PFSK-1 (cell line): Measurements from ENCODE around the gene CD22.

Experiments used
- POLR2AphosphoS5 ChIP-seq: IDR thresholded peaks from 2 replicates; pipeline ENCODE4 v1.6.1; 2012; ENCODE audit warnings: low read depth, mild to moderate bottlenecking, control low read depth, low read length, moderate library complexity
- REST ChIP-seq, 2 experiments: IDR thresholded peaks; 2 replicates each; pipeline versions ENCODE4 v1.6.1 to v1.8.0; 2011 to 2012; ENCODE audit warnings: low read depth in 2 of 2, low read length in 2 of 2, control low read depth in 1 of 2, inconsistent platforms in 1 of 2, mild to moderate bottlenecking in 1 of 2, moderate library complexity in 1 of 2; ENCODE audit not compliant: insufficient read depth in 1 of 2
- SIN3A ChIP-seq: IDR thresholded peaks from 2 replicates; pipeline ENCODE4 v1.6.1; 2012; ENCODE audit warnings: mild to moderate bottlenecking, low read length, moderate library complexity, borderline replicate concordance; ENCODE audit not compliant: insufficient read depth
- TAF1 ChIP-seq: IDR thresholded peaks from 2 replicates; pipeline ENCODE4 v1.6.1; 2012; ENCODE audit warnings: low read length, control low read depth, borderline replicate concordance; ENCODE audit not compliant: insufficient read depth

- TF ChIP-seq REST (IDR thresholded peaks at IDR 0.05; ENCODE audit: insufficient read depth in 1 of 2, low read depth in 2 of 2, low read length in 2 of 2) (no peak), SIN3A (no peak), TAF1 (no peak), POLR2AphosphoS5 (no peak)
Observed at GRCh38 chr19:35288906-35289305, 40.1 kb upstream of the CD22 start.
